A549 (cell line): Measurements from ENCODE around the gene NTM. TPM values are rescaled to one million over a fixed set of nuclear protein-coding genes. Genes with fewer than 3 reads are reported as not detected.

Source experiments
- ATAC-seq, 2 experiments: fragments of 200-7000 bp in 1 of 2; fragments of >200 bp in 1 of 2; cut with Nextera tagmentation in 1 of 2; cut with Tn5 transposase in 1 of 2; 3 replicates each; pipeline versions ENCODE4 v1.8.0 to v1.9.1; 2018 to 2020; ENCODE audit warnings: mild to moderate bottlenecking in 1 of 2, moderate library complexity in 1 of 2
- CTCF ChIA-PET: fragments of 300-600 bp; sonication (Branson Sonifier 250); formaldehyde crosslinking; extraction: SDS; loops from one replicate; lab custom pipeline; 2021; ENCODE audit warnings: antibody characterized with exemption, inconsistent platforms; lab: Yijun Ruan, JAX
- POLR2A ChIA-PET: fragments of 350-600 bp; formaldehyde crosslinking; extraction: SDS; loops from one replicate; lab custom pipeline; 2021; ENCODE audit warnings: antibody characterized with exemption, inconsistent platforms; lab: Yijun Ruan, JAX
- DNase-seq, 2 experiments: peaks; one replicate each; pipeline versions ENCODE4 v3.0.0 to v3.0.0-alpha.2; 2011 to 2016; ENCODE audit warnings: low read depth in 1 of 2, low spot score in 1 of 2
- FAIRE-seq: peaks from 2 replicates; lab custom pipeline; 2011; peaks lifted over from hg19 to GRCh38; lab: Jason Lieb, UNC
- H3K27ac ChIP-seq, 2 experiments: fragments of >200 bp; sonication (Bioruptor Twin); formaldehyde crosslinking; 3 replicates each; pipeline ENCODE4 v1.5.1; 2016 to 2017
- H3K4me1 ChIP-seq: fragments of >200 bp; sonication (Bioruptor Twin); formaldehyde crosslinking; 3 replicates; pipeline ENCODE4 v1.6.1; 2016
- H3K4me2 ChIP-seq: fragments of >200 bp; sonication (Bioruptor Twin); formaldehyde crosslinking; 3 replicates; pipeline ENCODE4 v1.6.1; 2016
- H3K4me3 ChIP-seq: fragments of >200 bp; sonication (Bioruptor Twin); formaldehyde crosslinking; 3 replicates; pipeline ENCODE4 v1.5.1; 2016
- H3K9me3 ChIP-seq: fragments of >200 bp; sonication (Bioruptor Twin); formaldehyde crosslinking; 3 replicates; pipeline ENCODE4 v1.6.1; 2016
- BHLHE40 ChIP-seq: IDR thresholded peaks from 2 replicates; pipeline ENCODE4 v1.6.1; 2012; ENCODE audit warnings: low read depth, low read length, inconsistent platforms
- CBX8 ChIP-seq: fragments of 200-600 bp; sonication (generic); IDR thresholded peaks from 2 replicates; pipeline ENCODE4 v1.6.1; 2016
- HDAC2 ChIP-seq: fragments of 200-600 bp; sonication (generic); IDR thresholded peaks from 2 replicates; pipeline ENCODE4 v1.6.1; 2016
- HOXA7 ChIP-seq: fragments of 250-450 bp; sonication (Bioruptor Pico); IDR thresholded peaks from 2 replicates; pipeline ENCODE4 v1.5.0; 2020; ENCODE audit warnings: mild to moderate bottlenecking, moderate library complexity
- HOXB5 ChIP-seq: fragments of 250-450 bp; sonication (Bioruptor Pico); IDR thresholded peaks from 2 replicates; pipeline ENCODE4 v1.5.0; 2020; ENCODE audit warnings: mild to moderate bottlenecking, moderate library complexity
- JUN ChIP-seq, 2 experiments: fragments of >200 bp; sonication (Bioruptor Twin); formaldehyde crosslinking; IDR thresholded peaks; 2 replicates in 1 of 2; 3 replicates in 1 of 2; pipeline ENCODE4 v1.6.1; 2016 to 2017
- JUNB ChIP-seq: fragments of >200 bp; sonication (Bioruptor Twin); formaldehyde crosslinking; IDR thresholded peaks from 2 replicates; pipeline ENCODE4 v1.6.1; 2016
- MAZ ChIP-seq: fragments of 150-350 bp; IDR thresholded peaks from 2 replicates; pipeline ENCODE4 v1.6.1; 2014; ENCODE audit warnings: antibody characterized with exemption, low read depth, low read length, borderline replicate concordance
- NFE2L2 ChIP-seq: fragments of 150-350 bp; conservative IDR thresholded peaks from 2 replicates; pipeline ENCODE4 v1.6.1; 2014; ENCODE audit warnings: low read length
- NPAS2 ChIP-seq: fragments of 250-450 bp; sonication (Bioruptor Pico); IDR thresholded peaks from 2 replicates; pipeline ENCODE4 v1.8.0; 2022; ENCODE audit warnings: mild to moderate bottlenecking, moderate library complexity, borderline replicate concordance
- PHF8 ChIP-seq: fragments of 200-600 bp; sonication (generic); IDR thresholded peaks from 2 replicates; pipeline ENCODE4 v1.6.1; 2016; ENCODE audit warnings: low read depth, mild to moderate bottlenecking, antibody characterized with exemption, moderate library complexity, borderline replicate concordance
- RFX5 ChIP-seq: fragments of 450-650 bp; IDR thresholded peaks from 2 replicates; pipeline ENCODE4 v1.7.1; 2014; ENCODE audit warnings: antibody characterized with exemption, mild to moderate bottlenecking, moderate library complexity
- ZC3H11A ChIP-seq: fragments of 450-650 bp; IDR thresholded peaks from 2 replicates; pipeline ENCODE4 v1.6.1; 2014; ENCODE audit warnings: antibody characterized with exemption, mild to moderate bottlenecking
- WGBS: methylation state at CpG from one replicate; pipeline ENCODE4 v1.1.6; 2017; ENCODE audit errors: missing lambda C conversion rate; 5-methylcytosine and 5-hydroxymethylcytosine counted together
- polyA plus RNA-seq, 4 experiments: library from polyadenylated mRNA; depleted of rRNA in 3 of 4; stranded (reverse); fragments of >200 nt; fragmentation: RNase III in 1 of 4; extraction: RNeasy Plus Mini Kit Qiagen cat#74134 plus additional on column Dnase treatment in 1 of 4; gene quantifications; 2 replicates in 3 of 4; 3 replicates in 1 of 4; pipeline ENCODE4 v1.2.3, GENCODE V29; 2011 to 2017
- TF ChIP-seq, protein P1 (sequence below): IDR thresholded peaks from 2 replicates; pipeline ENCODE4 v1.6.1; 2012; ENCODE audit warnings: low read depth, borderline replicate concordance
- TF ChIP-seq, protein P2 (sequence below): fragments of 250-450 bp; sonication (Bioruptor Pico); IDR thresholded peaks from 2 replicates; pipeline ENCODE4 v1.5.0; 2021; ENCODE audit warnings: mild to moderate bottlenecking, moderate library complexity, borderline replicate concordance
- TF ChIP-seq, protein P3 (sequence below): fragments of 250-450 bp; sonication (Bioruptor Pico); IDR thresholded peaks from 2 replicates; pipeline ENCODE4 v1.5.0; 2020; ENCODE audit warnings: low read depth, mild to moderate bottlenecking, moderate library complexity
- TF ChIP-seq, protein P4 (sequence below): fragments of >200 bp; sonication (Bioruptor Twin); formaldehyde crosslinking; IDR thresholded peaks from 3 replicates; pipeline ENCODE4 v1.6.1; 2016

NTM gene
- polyA plus RNA-seq, 2 of the 4 experiments (the other 2 are of a cell fraction) = not detected

DNA sequence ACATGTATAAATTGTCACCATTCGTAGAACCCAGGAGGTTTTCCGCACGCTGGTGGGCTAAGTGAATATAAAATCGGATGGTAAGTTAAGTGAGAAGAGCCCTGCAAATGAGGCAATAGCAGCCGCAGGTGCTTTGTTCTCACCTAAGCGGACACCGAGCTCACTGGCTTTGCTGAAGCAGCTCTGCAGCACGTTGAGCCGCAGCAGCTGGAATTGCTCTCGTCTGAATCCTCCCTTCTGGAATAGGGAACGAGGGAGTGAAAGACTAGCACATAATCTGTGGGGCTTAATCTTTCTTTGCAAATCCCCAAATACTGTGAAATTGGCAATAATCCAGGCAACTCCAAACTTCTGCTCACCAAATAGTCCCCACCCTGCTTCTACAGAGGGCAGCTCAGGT is 488.1 kb downstream of the NTM start:
- no peak for TF ChIP-seq NPAS2
- TF ChIP-seq JUNB = no peak
- TF ChIP-seq, protein P1, sequence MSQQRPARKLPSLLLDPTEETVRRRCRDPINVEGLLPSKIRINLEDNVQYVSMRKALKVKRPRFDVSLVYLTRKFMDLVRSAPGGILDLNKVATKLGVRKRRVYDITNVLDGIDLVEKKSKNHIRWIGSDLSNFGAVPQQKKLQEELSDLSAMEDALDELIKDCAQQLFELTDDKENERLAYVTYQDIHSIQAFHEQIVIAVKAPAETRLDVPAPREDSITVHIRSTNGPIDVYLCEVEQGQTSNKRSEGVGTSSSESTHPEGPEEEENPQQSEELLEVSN = no peak
- TF ChIP-seq CBX8 = no peak
- TF ChIP-seq, protein P2, sequence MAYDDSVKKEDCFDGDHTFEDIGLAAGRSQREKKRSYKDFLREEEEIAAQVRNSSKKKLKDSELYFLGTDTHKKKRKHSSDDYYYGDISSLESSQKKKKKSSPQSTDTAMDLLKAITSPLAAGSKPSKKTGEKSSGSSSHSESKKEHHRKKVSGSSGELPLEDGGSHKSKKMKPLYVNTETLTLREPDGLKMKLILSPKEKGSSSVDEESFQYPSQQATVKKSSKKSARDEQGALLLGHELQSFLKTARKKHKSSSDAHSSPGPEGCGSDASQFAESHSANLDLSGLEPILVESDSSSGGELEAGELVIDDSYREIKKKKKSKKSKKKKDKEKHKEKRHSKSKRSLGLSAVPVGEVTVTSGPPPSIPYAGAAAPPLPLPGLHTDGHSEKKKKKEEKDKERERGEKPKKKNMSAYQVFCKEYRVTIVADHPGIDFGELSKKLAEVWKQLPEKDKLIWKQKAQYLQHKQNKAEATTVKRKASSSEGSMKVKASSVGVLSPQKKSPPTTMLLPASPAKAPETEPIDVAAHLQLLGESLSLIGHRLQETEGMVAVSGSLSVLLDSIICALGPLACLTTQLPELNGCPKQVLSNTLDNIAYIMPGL (CRISPR knock-in tag) = no peak
- TF ChIP-seq MAZ = no peak
- TF ChIP-seq HOXA7 (CRISPR knock-in tag) = no peak
- no peak for TF ChIP-seq PHF8
- TF ChIP-seq NFE2L2 = no peak
- no peak for TF ChIP-seq HOXB5 (CRISPR knock-in tag)
- TF ChIP-seq, all 56 proteins: peak for 0
- FAIRE-seq (no peak), DNase-seq (no peak), ATAC-seq (no peak)
- 20% methylated on average over 11 of the region's 11 CpGs for WGBS
- ChIA-PET CTCF (interaction anchor here (1.6 kb wide), 1 partner anchor 11 kb away, joined by 5 read pairs; no protein-coding TSS in a partner anchor), POLR2A (no interaction called here)
- Histone ChIP-seq H3K4me2 (no peak overlapping the region), H3K4me1 (no peaks in the 10 kb centered on the region), H3K4me3 (no peak overlapping the region), H3K27ac (no peak overlapping the region), H3K9me3 (no peaks in the 10 kb centered on the region)

DNA sequence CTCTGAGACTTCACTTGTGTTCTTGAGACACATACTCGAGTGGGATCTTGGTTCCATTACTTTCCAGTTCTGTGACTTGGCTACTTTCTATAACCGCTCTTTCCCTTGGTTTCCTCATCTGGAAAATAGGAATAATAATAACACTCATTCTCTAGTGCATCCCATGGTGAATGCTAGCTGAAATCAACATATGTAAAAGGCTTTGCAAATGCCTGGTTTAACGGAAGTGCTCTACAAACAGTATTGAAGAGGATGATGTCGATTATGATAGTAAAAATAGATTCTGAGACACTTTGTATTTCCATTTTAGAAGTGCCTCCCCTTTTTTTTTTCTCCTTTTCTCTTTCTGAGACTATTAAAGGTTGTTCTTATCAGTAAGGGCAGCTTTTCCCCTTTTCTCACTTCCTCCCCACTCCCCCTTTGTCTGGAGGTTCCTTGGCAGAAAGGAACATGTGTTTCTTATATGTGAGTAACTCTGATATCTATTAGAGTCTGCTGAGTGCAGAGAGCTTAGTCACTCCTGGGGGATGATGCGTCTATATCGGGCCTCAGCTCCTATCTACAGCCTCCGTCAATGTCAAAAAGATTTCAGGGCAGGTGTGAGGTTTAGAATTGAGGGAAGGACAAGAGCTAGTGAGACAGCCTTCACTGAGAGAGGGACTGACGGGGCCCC is 489.3 kb downstream of the NTM start:
- ChIA-PET POLR2A (no interaction called here), CTCF (no interaction called here)
- Histone ChIP-seq H3K27ac (no peak overlapping the region), H3K4me1 (no peaks in the 10 kb centered on the region), H3K4me3 (no peak overlapping the region), H3K9me3 (no peaks in the 10 kb centered on the region), H3K4me2 (no peak overlapping the region)
- WGBS = 19% methylated on average over 8 of the region's 8 CpGs
- no peak for TF ChIP-seq HDAC2
- no peak for TF ChIP-seq JUN (IDR thresholded peaks at IDR 0.05)
- TF ChIP-seq, protein P3, sequence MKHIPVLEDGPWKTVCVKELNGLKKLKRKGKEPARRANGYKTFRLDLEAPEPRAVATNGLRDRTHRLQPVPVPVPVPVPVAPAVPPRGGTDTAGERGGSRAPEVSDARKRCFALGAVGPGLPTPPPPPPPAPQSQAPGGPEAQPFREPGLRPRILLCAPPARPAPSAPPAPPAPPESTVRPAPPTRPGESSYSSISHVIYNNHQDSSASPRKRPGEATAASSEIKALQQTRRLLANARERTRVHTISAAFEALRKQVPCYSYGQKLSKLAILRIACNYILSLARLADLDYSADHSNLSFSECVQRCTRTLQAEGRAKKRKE = no peak
- FAIRE-seq (no peak), ATAC-seq (no peak), DNase-seq (no peak)

DNA sequence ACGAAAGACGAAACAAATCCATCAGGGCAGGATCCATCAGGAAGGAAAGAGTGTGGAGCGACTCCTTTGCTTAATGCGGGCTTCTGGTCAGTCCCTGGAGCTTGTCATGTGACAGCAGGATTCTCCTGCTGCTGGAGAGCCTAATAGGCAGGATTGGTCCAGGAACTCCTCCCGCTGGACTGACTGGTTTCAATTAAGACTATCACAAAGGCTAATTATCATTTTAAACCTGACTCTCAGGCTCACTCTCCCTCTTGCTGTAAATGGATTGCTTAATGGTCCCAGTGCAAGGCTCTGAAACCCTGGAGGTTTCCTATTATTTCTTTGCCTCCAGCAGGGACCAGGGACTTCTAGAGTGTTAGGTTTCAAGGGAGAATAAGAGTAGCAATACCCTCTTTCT is 493.8 kb downstream of the NTM start:
- no peak for ATAC-seq
- TF ChIP-seq BHLHE40 (no peak), PHF8 (no peak), HDAC2 (no peak), NFE2L2 (no peak), ZC3H11A (no peak), RFX5 (no peak)
- TF ChIP-seq, protein P1 = no peak
- TF ChIP-seq, protein P4, sequence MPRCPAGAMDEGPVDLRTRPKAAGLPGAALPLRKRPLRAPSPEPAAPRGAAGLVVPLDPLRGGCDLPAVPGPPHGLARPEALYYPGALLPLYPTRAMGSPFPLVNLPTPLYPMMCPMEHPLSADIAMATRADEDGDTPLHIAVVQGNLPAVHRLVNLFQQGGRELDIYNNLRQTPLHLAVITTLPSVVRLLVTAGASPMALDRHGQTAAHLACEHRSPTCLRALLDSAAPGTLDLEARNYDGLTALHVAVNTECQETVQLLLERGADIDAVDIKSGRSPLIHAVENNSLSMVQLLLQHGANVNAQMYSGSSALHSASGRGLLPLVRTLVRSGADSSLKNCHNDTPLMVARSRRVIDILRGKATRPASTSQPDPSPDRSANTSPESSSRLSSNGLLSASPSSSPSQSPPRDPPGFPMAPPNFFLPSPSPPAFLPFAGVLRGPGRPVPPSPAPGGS = no peak
- Histone ChIP-seq H3K27ac (no peak overlapping the region), H3K4me1 (no peaks in the 10 kb centered on the region), H3K4me3 (no peak overlapping the region), H3K4me2 (no peak overlapping the region), H3K9me3 (no peaks in the 10 kb centered on the region)
- FAIRE-seq = no peak
- ChIA-PET CTCF (no interaction called here), POLR2A (no interaction called here)
- no peak for DNase-seq
- WGBS = 3% methylated on average over 5 of the region's 5 CpGs
